ENCODE data around the gene OR1D5.
A peak's percentile ranks its signal among the peaks of the same experiment; 100 is the strongest.
"Not testable (repeated sequence)": the region's sequence is repeated elsewhere in the genome, so short reads cannot be mapped to it uniquely, and the experiment has no call there.

Gene OR1D5

DNA sequence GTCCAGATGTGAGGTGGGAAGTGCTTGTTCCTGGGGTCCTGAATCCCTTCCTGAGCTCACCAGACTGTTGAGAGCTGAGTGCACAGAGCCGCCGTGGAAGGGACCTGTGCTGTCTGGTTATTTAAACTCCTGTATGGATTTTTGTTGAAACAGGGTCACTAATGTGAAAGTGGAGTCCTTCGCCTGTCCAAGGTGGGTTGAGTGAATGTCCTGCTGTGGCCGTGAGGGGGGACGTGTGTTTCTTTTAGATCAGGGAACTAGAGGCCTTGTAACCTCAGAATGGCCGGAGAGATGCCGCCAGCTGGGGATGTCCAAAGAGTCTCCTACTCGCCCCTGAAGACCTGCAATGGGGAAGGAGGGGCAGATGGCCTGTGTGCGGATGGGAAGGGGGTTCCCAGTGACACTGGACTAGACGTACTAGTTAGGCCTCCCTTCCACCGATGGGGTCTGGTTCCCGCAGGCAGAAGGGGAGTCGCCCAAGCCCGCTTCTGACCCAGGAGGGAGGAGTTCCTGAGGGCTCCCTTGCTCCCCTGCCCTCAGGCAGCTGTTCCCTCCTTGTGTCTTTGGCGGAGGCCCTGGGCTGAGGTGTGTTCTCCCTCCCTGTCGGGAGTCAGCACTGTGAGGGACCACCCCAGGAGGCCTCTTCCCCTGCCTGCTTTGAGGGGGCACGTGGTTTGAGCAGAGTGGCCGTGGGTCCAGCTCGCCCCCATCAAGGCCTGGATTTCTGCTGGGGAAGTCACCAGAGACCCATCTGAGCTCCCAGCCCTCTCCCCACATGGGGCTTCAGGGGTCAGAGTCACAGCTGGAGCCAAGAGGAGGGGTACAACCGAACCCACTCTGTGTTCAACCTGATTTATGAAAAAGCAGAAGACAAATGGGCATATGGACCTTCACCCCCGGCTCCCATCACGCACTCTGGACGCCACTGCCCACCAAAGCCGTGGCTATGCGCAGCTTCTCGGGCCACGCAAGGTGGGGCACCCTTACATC is 30.9 kb downstream of the OR1D5 start:
- Histone ChIP-seq H3K27me3 (ENCODE audit: insufficient read depth, low read length) (no peaks in the 10 kb centered on the region), H2AFZ (ENCODE audit: low read length, unreplicated experiment) (no peak overlapping the region), H3K4me3 (ENCODE audit: low read depth, low read length) (no peak overlapping the region), H3K79me2 (ENCODE audit: control insufficient read depth, insufficient read depth, low read length, unreplicated experiment) (no peaks in the 10 kb centered on the region), H3K4me1 (ENCODE audit: control insufficient read depth, insufficient read depth, low read length, unreplicated experiment) (peaks cover 12% of the 10 kb centered on the region), H3K36me3 (ENCODE audit: insufficient read depth, low read length) (0 out of 2 replicates have a peak, but pooled peaks cover 4% of the 10 kb centered on the region), H3K27ac (ENCODE audit: low read depth, low read length) (no peak overlapping the region)

DNA sequence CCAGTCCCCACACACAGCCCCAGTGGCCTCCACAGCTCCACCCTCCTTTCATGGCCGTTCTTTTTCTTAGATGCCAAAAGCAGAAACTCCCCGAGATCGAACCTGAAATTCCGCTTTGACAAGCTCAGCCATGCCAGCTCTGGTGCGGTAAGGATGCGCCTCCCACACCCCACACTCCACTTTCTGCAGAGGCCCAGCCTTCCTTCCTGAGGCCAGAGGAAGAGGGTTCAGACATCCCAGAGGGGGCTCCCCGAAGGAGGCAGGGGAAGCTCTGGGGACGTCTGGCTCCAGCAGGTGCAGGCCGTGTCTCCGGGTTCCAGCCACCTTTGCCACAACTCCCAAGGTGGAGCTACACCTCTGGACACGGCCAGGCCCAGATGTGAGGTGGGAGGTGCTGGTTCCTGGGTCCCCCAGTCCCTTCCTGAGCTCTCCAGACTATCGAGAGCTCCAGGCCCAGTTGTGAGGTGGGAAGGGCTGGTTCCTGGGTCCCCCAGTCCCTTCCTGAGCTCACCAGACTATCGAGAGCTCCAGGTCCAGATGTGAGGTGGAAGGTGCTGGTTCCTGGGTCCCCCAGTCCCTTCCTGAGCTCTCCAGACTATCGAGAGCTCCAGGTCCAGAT is 32.4 kb downstream of the OR1D5 start:
- H3K4me1 ChIP-seq (ENCODE audit: control insufficient read depth, insufficient read depth, low read length, unreplicated experiment) = peaks cover 12% of the 10 kb centered on the region
- H3K27me3 ChIP-seq (ENCODE audit: insufficient read depth, low read length); H2AFZ ChIP-seq (ENCODE audit: low read length, unreplicated experiment); H3K4me3 ChIP-seq (ENCODE audit: low read depth, low read length); H3K36me3 ChIP-seq (ENCODE audit: insufficient read depth, low read length); H3K79me2 ChIP-seq (ENCODE audit: control insufficient read depth, insufficient read depth, low read length, unreplicated experiment): not testable (repeated sequence)
- H3K27ac ChIP-seq (ENCODE audit: low read depth, low read length) = peak overlapping the region; percentile 84

DNA sequence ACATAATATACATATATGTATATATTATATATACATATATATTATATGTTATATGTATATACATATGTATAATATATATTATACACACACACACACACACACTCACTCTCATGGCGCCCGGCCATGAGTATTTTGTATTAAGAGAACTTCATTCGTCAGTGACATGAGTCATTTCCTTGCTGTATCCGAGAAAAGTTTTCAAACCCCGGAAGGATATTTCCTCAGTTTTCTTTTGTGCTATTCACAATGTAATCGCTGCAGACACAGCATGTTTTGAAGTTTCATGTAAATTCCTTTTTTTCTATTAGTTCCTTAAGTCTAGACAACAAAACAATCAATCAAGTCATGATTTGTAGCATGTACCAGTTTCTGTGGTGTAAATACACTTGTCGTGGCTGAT is 33.3 kb downstream of the OR1D5 start:
- H3K79me2 ChIP-seq (ENCODE audit: control insufficient read depth, insufficient read depth, low read length, unreplicated experiment) = no peaks in the 10 kb centered on the region
- peaks cover 12% of the 10 kb centered on the region for H3K4me1 ChIP-seq (ENCODE audit: control insufficient read depth, insufficient read depth, low read length, unreplicated experiment)
- no peak overlapping the region for H3K4me3 ChIP-seq (ENCODE audit: low read depth, low read length)
- H3K36me3 ChIP-seq (ENCODE audit: insufficient read depth, low read length) = 0 out of 2 replicates have a peak, but pooled peaks cover 4% of the 10 kb centered on the region
- peak overlapping the region; percentile 65 for H2AFZ ChIP-seq (ENCODE audit: low read length, unreplicated experiment)
- peak overlapping the region; percentile 84 for H3K27ac ChIP-seq (ENCODE audit: low read depth, low read length)
- no peaks in the 10 kb centered on the region for H3K27me3 ChIP-seq (ENCODE audit: insufficient read depth, low read length)

DNA sequence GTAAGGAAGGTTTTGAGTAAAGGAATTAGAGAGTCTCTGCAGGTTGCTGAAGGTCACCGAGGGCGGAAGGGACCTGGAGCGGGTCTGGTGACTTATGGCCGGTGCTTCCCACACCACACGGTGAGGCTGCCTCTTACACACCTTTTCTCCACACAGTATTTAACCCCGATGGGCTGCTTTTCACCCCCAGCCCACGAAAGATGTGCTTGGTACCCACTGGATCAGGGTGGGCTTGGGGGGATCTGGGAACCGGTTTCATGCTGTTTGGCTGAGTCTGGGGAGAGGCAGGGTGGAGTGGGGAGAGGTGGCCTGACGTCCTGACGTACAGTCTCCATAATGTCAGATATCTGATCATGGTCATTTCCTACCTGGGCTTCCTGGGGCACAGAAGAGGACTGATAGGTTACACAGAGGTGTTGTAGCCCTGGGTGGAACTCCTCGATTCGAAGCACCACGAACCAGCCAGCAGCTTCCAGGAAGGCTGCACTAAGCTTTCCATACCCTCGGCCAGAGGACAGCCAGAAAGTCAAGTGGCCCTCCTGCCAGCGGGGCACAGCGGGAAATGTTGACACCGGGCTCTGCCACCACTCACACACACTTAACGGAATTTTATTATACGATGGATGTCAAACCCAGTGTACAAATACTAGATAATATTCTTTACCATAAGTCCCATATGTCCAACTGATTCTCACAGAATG is 34.0 kb downstream of the OR1D5 start:
- Histone ChIP-seq H3K4me1 (ENCODE audit: control insufficient read depth, insufficient read depth, low read length, unreplicated experiment) (peaks cover 12% of the 10 kb centered on the region), H2AFZ (ENCODE audit: low read length, unreplicated experiment) (no peak overlapping the region), H3K4me3 (ENCODE audit: low read depth, low read length) (no peak overlapping the region), H3K27me3 (ENCODE audit: insufficient read depth, low read length) (no peaks in the 10 kb centered on the region), H3K27ac (ENCODE audit: low read depth, low read length) (peak overlapping the region; percentile 58), H3K36me3 (ENCODE audit: insufficient read depth, low read length) (0 out of 2 replicates have a peak, but pooled peaks cover 8% of the 10 kb centered on the region), H3K79me2 (ENCODE audit: control insufficient read depth, insufficient read depth, low read length, unreplicated experiment) (no peaks in the 10 kb centered on the region)

DNA sequence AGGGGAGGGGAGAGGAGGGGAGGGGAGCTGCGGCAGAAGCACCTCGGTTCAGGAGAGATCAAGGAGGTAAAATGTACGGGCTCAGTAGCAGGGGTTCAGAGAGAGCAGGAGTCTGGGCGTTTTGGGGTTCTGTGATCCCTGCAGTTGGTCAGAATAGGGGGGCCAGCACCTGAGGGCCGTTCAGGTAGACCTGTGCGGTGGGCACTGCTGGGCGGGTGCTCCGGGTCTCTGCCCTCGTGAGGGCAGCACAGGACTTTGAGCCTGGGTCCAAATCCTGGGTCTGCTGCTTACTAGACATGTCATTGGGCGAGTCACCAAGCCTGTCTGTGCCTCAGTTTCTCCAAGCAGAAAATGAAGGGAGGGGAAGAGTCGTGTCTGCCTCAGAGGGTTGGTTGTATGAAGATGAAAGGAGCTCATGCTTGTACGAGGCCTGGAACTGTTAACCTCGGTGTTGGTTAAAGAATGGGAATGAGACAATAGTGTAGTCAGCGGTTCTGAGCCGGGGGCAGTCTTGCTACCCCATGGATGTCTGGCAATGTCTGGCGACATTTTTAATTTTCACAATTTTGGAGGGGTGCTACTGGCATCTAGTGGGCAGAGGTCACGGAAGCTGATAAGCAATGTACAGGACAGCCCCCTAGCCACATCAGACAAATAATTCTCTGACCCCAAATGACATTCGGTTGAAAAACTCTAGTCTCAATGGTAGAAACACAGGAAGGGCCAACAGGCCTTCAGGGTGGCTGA is 35.4 kb downstream of the OR1D5 start:
- Histone ChIP-seq H3K27me3 (ENCODE audit: insufficient read depth, low read length) (no peaks in the 10 kb centered on the region), H3K79me2 (ENCODE audit: control insufficient read depth, insufficient read depth, low read length, unreplicated experiment) (no peaks in the 10 kb centered on the region), H3K4me3 (ENCODE audit: low read depth, low read length) (no peak overlapping the region), H3K27ac (ENCODE audit: low read depth, low read length) (no peak overlapping the region), H3K4me1 (ENCODE audit: control insufficient read depth, insufficient read depth, low read length, unreplicated experiment) (peaks cover 12% of the 10 kb centered on the region), H2AFZ (ENCODE audit: low read length, unreplicated experiment) (no peak overlapping the region), H3K36me3 (ENCODE audit: insufficient read depth, low read length) (peaks cover 13% of the 10 kb centered on the region)

DNA sequence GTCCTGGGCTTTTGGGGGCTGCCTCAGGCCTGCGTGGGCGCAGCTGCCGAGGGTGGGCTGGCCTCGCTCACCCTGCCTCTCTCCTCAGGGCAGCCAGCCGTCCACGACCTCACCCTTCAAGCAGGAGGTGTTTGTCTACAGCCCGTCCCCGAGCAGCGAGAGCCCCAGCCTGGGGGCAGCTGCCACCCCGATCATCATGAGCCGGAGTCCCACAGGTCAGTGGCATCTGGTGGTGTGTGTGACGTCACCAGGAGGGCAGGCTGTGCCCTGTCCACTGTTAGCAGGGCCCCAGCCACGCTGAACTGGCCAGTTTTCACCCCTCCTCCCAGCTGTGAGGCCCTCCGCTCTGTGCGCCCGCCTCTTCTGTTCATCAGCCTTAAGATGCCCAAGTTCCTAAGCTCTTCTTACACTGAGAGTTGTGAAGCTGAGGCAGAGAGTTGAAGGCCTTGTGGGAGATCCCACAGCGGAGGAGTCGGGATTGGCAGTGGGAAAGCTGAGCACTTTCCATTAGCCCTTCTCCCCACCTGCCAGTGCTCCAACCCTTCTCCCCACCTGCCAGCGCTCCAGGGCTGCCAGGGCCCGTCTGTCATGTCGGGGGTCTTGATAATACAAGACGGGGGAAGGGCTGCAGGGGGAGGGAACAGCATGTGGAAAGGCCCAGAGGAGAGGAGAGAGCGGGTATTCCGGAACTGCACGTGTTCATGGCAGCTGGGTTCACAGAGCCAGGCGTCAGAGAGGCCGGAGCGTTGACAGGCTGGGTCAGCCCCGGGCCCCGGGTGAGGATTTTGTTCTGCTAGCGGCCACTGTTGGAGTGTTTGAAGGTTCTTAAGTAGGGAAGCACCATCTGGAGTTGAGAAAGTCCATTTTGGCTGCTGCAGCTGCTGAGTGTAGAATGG is 36.3 kb downstream of the OR1D5 start:
- Histone ChIP-seq H3K36me3 (ENCODE audit: insufficient read depth, low read length) (peaks cover 21% of the 10 kb centered on the region), H3K4me3 (ENCODE audit: low read depth, low read length) (no peak overlapping the region), H3K4me1 (ENCODE audit: control insufficient read depth, insufficient read depth, low read length, unreplicated experiment) (peaks cover 12% of the 10 kb centered on the region), H3K27me3 (ENCODE audit: insufficient read depth, low read length) (no peaks in the 10 kb centered on the region), H3K27ac (ENCODE audit: low read depth, low read length) (no peak overlapping the region), H2AFZ (ENCODE audit: low read length, unreplicated experiment) (no peak overlapping the region), H3K79me2 (ENCODE audit: control insufficient read depth, insufficient read depth, low read length, unreplicated experiment) (no peaks in the 10 kb centered on the region)

DNA sequence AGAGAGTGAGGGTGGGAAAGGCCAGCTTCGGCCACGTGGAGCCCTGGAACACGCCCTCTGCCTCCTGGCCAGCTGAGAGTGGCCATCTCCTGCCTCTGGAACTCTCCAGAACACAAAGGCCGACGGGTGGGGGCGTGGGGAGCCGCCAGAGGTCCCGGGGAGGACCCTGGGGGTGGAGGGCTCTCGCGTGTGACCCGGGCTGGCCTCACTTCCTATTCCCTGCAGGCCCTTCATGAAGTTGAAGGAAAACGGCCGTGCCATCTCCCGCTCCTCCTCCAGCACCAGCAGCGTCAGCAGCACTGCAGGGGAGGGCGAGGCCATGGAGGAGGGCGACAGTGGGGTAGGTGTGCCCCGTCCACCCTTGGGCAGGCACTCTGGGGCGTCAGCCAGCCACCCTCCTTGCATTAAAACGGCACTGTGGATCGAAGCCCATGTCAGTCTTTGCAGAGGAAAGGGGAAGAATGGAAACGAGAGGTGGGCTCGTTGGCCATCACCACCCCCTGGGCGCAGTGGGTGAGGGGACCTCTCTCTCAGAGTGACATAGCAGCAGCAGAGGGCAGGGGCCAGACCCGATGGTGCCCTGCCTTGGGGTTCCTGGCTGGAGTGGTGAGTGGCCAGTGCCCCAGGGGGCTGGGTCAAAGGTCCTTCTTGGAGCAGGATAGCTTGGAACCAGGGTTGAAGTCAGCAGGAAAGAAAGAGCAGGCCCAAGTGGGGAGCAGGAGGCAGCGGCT is 37.1 kb downstream of the OR1D5 start:
- Histone ChIP-seq H3K4me1 (ENCODE audit: control insufficient read depth, insufficient read depth, low read length, unreplicated experiment) (peaks cover 12% of the 10 kb centered on the region), H3K79me2 (ENCODE audit: control insufficient read depth, insufficient read depth, low read length, unreplicated experiment) (no peaks in the 10 kb centered on the region), H2AFZ (ENCODE audit: low read length, unreplicated experiment) (no peak overlapping the region), H3K36me3 (ENCODE audit: insufficient read depth, low read length) (peaks cover 28% of the 10 kb centered on the region), H3K4me3 (ENCODE audit: low read depth, low read length) (no peak overlapping the region), H3K27me3 (ENCODE audit: insufficient read depth, low read length) (no peaks in the 10 kb centered on the region), H3K27ac (ENCODE audit: low read depth, low read length) (no peak overlapping the region)

DNA sequence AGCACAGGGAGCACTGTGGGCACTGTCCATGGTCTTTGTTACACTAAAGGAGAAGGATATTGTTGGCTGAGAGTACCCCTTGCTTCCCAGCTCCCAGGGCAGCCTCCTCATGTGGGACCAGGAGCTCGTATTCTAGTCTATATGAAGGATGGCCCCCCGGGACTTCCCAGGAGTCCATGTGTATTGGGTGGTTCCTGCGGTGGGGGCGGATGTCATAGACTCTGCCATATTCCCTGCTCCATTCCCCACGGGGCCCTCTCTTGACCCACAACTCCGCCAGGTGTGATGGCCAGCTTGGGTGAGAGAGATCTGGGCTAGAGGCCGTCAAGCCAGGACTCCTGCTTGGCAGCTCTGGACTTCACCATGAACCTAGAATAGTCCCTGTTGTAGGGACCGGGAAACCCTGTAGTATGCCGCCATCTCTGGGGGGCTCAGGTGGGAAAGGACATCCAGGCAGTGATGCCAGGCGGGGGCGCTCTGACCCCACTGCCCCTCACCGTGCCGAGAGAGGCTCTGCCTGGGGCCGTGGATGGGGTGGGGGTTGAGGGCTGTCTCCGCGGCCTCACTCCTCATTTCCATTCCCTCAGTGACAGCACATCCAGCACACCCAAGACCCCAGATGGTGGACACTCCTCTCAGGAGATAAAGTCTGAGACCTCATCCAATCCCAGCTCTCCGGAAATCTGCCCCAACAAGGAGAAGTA is 37.8 kb downstream of the OR1D5 start:
- Histone ChIP-seq H3K4me3 (ENCODE audit: low read depth, low read length) (no peak overlapping the region), H3K27me3 (ENCODE audit: insufficient read depth, low read length) (no peaks in the 10 kb centered on the region), H3K79me2 (ENCODE audit: control insufficient read depth, insufficient read depth, low read length, unreplicated experiment) (no peaks in the 10 kb centered on the region), H3K27ac (ENCODE audit: low read depth, low read length) (no peak overlapping the region), H2AFZ (ENCODE audit: low read length, unreplicated experiment) (no peak overlapping the region), H3K4me1 (ENCODE audit: control insufficient read depth, insufficient read depth, low read length, unreplicated experiment) (peaks cover 10% of the 10 kb centered on the region), H3K36me3 (ENCODE audit: insufficient read depth, low read length) (peaks cover 34% of the 10 kb centered on the region)

DNA sequence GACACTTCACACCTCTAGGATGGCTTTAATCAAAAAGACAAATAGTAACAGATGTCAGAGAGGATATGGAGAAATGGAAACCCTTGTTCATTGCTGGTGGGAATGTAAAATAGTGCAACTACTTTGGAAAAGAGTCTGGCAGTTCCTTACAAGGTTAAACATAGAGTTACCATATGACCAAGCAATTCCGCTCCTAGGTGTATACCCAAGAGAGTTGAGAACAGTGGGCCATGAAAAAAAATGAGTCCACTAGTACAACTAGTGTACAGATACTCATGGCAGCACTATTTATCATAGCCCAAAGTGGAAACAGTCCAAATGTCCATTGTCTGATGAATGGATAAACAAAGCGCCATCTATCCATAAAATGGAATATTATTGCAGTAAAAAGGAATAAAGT is 39.1 kb downstream of the OR1D5 start:
- peaks cover 39% of the 10 kb centered on the region for H3K36me3 ChIP-seq (ENCODE audit: insufficient read depth, low read length)
- no peak overlapping the region for H3K27ac ChIP-seq (ENCODE audit: low read depth, low read length)
- H3K27me3 ChIP-seq (ENCODE audit: insufficient read depth, low read length) = no peaks in the 10 kb centered on the region
- H3K4me1 ChIP-seq (ENCODE audit: control insufficient read depth, insufficient read depth, low read length, unreplicated experiment) = peaks cover under 1% of the 10 kb centered on the region
- no peak overlapping the region for H2AFZ ChIP-seq (ENCODE audit: low read length, unreplicated experiment)
- no peaks in the 10 kb centered on the region for H3K79me2 ChIP-seq (ENCODE audit: control insufficient read depth, insufficient read depth, low read length, unreplicated experiment)
- no peak overlapping the region for H3K4me3 ChIP-seq (ENCODE audit: low read depth, low read length)
